ENCODE data around the gene DPM3. TPM values are rescaled to one million over a fixed set of nuclear protein-coding genes. Genes with fewer than 3 reads are reported as not detected.
"Not testable (repeated sequence)": the region's sequence is repeated elsewhere in the genome, so short reads cannot be mapped to it uniquely, and the experiment has no call there.

The DPM3 gene
- polyA plus RNA-seq, 3 donors from 2014 or later: 103 to 274 (median 126) TPM

DNA sequence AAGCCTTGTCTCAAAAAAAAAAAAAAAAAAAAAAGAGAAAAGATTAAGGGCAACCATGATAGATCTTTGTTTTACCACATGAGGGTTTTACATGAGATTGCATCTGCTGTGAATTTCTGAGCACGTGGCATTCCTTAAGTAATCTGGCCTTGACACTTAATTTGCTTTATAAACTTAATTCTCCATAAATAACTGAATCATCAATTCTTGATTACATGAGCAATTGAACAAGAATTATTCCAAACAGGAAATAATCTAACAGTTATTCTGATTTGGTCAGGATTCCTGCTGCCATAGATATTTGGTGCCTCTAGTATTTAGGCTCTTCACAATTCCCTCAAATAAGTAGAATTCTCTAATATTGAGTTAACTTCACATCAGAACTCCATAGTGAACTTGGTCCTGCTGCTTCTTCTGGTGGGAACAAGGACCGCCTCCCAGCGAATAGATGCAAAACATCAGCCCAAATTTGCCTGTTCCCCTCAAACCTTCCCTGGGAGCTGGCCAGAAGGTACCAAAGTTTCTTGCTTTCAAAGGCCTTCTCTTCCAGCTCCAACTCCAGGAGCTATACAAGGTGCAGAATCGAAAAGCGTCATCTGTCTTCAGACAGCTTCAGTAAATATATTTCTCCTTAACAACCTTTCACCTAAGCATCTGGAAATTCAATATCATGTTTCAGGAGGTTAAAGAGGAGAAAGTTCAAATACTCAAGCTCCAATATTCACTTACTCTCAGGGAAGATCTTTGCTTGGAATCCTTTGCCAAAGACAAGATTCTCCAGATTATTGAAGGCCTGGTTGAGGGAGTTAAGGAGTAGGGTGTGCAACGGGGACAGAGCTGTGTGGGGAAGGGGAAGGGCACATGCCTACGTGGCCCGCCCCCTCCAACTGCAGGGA, 31.8 kb upstream of the DPM3 start:
- Mint-ChIP-seq H3K9me3 (no peaks in the 10 kb centered on the region), H3K4me1 (peaks cover 52 to 62% of the 10 kb centered on the region in 2 donors), H3K4me3 (peak overlapping the region; percentile 96 to 100 (median 99)), H3K27me3 (ENCODE audit: low read depth in 3 of 3) (peaks cover 5 to 24% (median 22%) of the 10 kb centered on the region in 3 donors), H3K27ac (peak overlapping the region; percentile 97 to 99 (median 98)), H3K36me3 (peaks cover 8 to 9% (median 9%) of the 10 kb centered on the region in 3 donors)
- DNase-seq: no peak

DNA sequence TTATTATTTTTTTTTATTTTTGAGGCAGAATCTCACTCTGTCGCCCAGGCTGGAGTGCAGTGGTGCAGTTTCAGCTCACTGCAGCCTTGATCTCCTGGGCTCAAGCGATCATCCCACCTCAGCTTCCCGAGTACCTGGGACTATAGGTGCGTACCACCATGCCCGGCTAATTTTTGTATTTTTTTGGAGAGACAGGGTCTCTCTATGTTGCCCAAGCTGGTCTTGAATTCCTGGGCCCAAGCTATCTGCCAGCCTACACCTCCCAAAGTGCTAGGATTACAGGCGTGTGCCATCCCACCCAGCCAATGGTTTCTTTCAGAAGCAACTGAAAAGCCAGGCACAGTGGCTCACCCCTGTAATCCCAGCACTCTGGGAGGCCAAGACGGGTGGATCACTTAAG, 30.5 kb upstream of the DPM3 start:
- peak overlapping the region in 2 of 5 donors; percentile 17 to 99 for H3K4me3 Mint-ChIP-seq
- H3K4me1 Mint-ChIP-seq: peaks cover 45 to 56% of the 10 kb centered on the region in 2 donors
- peaks cover 8 to 9% (median 9%) of the 10 kb centered on the region in 3 donors for H3K36me3 Mint-ChIP-seq
- no peak overlapping the region for H3K27ac Mint-ChIP-seq
- H3K27me3 Mint-ChIP-seq (ENCODE audit: low read depth in 3 of 3): peaks cover 8 to 24% (median 22%) of the 10 kb centered on the region in 3 donors
- no peaks in the 10 kb centered on the region for H3K9me3 Mint-ChIP-seq
- no peak for DNase-seq

DNA sequence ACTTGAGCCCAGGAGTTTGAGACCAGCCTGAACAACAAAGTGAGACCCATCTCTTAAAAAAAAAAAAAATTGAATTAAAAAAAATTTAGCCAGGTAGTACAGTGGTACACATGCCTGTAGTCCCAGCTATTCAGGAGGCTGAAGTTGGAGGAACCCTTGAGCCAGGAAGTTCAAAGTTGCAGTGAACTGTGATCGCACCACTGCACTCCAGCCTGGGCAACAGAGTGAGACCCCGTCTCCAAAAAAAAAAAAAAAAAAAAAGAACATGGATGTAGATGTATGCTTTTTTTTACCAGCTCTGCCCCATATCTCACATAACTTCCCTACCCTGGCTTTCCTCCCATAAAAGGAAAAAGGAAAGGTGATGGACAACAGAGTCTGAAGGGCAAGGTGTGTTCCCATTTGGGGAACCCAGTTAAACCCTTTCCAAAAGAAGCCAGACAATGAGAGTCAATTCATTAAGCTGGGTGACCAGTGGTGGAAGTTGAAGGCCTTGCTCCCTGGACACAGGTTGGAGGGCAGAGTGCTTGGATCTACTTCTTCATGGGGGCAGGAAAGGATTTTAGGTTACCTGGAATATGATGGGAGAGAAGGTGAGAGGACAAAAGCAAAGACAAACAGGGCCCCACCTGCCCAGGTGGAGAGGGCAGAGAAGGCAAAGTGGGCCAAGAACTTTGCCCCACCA, 29.9 kb upstream of the DPM3 start:
- no peak for DNase-seq
- Mint-ChIP-seq H3K36me3 (peaks cover 8 to 9% (median 9%) of the 10 kb centered on the region in 3 donors), H3K9me3 (no peaks in the 10 kb centered on the region), H3K4me1 (peaks cover 43 to 56% of the 10 kb centered on the region in 2 donors), H3K27me3 (ENCODE audit: low read depth in 3 of 3) (peaks cover 8 to 24% (median 22%) of the 10 kb centered on the region in 3 donors), H3K27ac (peak overlapping the region in 1 of 6 donors; percentile 69), H3K4me3 (peak overlapping the region in 3 of 5 donors; percentile 9 to 33 (median 14))

DNA sequence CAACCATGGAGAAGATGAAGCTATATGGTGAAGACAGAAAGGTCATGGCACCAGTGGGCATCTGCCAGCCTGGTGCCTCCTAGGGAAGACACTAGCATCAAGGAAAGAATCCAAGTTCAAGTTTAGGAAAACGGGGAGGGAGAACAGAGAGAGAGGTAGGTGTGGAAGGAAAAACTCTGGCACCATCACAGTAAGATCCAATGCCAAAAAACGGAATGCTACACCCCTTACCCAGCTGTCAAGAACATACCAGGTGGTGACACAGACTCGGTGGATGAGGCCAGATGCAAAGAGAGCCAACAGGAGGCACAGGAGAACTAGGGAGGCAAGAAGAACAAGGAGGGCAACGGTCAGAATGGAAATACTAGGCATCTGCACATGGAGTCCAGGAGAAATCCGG, 29.2 kb upstream of the DPM3 start:
- peak overlapping the region in 1 of 5 donors; percentile 3 for H3K4me3 Mint-ChIP-seq
- no peak for DNase-seq

DNA sequence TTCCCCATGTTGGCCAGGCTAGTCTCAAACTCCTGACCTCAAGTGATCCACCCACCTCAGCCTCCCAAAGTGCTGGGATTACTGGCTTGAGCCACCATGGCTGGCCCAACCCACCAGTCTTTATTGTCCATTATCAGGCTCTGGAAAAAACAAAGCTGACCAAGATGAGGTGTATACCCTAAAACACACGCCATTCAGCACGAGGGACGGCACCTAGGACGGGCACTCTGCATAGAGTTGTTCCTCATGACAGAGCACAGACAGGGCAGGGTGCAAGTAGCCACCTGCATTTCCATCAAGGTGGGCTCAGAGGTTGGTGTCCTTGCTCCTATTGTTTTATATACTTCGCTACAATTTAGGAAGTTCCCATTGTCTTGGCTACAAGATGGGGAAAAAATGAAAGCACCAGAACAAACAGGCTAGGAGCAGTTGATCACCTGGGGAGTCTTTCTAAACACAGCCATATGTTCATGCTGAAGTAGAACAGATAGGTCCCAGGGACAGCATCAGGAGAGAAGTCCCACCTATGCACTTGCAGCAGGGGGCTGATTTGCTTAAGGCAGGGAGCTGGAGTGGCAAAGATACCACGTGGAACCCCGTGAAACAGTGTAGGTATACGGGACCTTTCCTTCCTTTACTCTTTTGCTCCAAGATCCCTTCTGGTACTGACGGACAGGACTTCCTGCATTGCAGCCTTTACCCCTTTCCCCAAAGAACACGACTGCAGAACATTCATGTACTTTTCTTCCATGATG, 28.3 kb upstream of the DPM3 start:
- H3K4me3 Mint-ChIP-seq: no peak overlapping the region
- H3K36me3 Mint-ChIP-seq: peaks cover 8 to 9% (median 9%) of the 10 kb centered on the region in 3 donors
- DNase-seq: no peak
- peaks cover 8 to 20% (median 16%) of the 10 kb centered on the region in 3 donors for H3K27me3 Mint-ChIP-seq (ENCODE audit: low read depth in 3 of 3)
- peak overlapping the region in 1 of 6 donors; percentile 18 for H3K27ac Mint-ChIP-seq
- H3K4me1 Mint-ChIP-seq: peaks cover 33 to 44% of the 10 kb centered on the region in 2 donors
- H3K9me3 Mint-ChIP-seq: no peaks in the 10 kb centered on the region

More for the DNA sequence above, 29.2 kb upstream of the DPM3 start:
- peak overlapping the region in 1 of 6 donors; percentile 11 for H3K27ac Mint-ChIP-seq
- H3K27me3 Mint-ChIP-seq (ENCODE audit: low read depth in 3 of 3): peaks cover 8 to 24% (median 18%) of the 10 kb centered on the region in 3 donors
- H3K9me3 Mint-ChIP-seq: no peaks in the 10 kb centered on the region
- peaks cover 39 to 50% of the 10 kb centered on the region in 2 donors for H3K4me1 Mint-ChIP-seq
- H3K36me3 Mint-ChIP-seq: peaks cover 8 to 9% (median 9%) of the 10 kb centered on the region in 3 donors

DNA sequence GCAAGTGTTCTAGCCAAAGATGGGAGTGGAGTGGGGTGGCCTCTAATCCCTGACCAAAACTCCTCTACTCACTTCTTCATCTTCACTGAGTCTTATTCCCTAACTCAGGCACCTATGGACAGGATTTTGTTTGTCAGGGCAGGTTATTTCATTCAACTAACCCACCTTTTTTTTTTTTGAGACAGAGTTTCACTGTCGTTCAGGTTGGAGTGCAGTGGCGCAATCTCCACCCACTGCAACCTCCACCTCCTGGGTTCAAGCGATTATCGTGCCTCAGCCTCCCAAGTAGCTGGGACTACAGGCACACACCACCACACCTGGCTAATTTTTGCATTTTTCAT, 27.7 kb upstream of the DPM3 start:
- not testable (repeated sequence) for DNase-seq, H3K36me3 Mint-ChIP-seq, H3K9me3 Mint-ChIP-seq
- H3K4me3 Mint-ChIP-seq: peak overlapping the region in 1 of 5 donors; percentile 58
- peaks cover 5 to 16% (median 12%) of the 10 kb centered on the region in 3 donors for H3K27me3 Mint-ChIP-seq (ENCODE audit: low read depth in 3 of 3)
- peak overlapping the region in 1 of 6 donors; percentile 14 for H3K27ac Mint-ChIP-seq
- H3K4me1 Mint-ChIP-seq: peaks cover 27 to 39% of the 10 kb centered on the region in 2 donors

DNA sequence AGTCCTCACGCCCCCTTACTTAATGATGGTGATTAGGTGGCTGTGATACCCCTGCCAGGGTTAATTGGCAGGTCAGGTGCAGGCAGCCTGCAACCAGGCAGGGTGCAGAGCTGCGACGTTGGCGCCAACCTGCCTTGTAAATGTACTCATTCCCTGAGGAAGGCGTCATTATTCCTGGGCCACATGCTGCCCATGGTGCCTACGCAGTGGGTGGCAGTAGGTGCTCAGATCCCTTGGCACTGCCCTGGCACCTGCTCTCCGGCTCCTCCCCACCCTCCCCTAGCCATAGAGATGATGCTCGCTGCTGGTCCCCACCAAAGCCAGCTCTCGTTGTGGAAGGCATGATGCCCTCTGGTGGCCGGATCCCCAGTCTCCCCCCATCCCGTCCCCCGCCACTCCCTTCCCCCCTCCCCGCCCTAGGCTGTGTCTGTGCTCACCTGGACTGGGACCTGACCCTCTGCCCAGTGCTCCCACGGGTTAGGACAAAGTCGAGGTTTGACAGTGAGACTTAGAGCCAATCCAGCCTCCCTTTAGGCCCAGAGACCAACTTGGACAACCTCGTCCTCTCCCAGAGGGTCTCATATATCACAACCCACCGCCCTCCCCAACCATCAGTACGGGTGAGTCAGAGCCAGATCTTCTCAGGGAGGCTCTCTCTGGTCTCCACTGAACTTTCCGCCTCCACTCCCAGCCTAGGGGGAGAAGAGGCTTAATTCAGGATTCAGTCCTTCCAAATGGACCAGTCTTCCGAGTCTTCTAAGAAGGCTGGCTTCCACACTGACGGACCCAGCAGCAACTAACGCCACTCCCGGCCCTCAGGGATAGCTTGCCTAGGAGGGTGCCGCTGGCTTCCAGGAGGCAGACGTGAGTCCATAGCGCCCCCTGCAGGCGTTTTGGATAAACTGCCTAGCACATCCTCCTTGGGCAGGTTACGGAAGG, 27.1 kb upstream of the DPM3 start:
- Mint-ChIP-seq H3K27ac (peak overlapping the region in 2 of 6 donors; percentile 14 to 26), H3K4me1 (peaks cover 22 to 33% of the 10 kb centered on the region in 2 donors)
- peak; percentile 74 to 81 (median 78) for DNase-seq

DNA sequence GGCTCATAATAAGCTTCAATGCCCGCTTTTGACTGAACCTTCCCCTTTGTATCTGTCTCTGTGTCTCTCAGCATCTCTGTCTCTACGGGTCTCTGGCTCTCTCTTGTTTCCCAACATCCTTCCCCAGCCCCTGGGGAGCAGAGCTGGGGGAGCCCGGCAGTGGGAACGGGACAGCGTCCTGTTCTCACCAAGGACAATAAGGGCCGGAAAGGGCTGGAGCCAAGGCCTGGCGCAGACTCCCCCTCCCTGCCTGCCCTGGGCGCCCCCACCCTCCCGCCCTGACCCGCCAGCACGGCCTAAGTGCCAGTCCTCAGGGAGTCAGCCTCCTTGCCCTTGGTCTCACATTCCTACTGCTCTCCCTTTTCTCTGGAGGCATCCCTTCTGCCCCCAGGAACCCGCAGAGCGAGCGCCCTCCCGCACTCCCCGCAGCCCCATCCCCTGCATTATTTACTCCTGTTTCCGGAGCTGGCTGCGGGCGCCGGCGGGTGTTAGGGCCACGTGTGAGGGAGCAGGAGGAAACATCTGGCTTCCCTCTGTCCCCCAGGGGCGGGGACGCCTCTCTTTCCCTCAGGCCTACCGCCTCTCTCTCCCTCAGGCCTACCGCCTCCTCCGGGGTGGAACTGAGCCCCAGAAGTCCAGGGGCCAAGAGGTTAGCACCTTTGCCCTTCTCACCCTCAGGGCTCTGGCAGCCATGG, 26.3 kb upstream of the DPM3 start:
- no peak for DNase-seq
- Mint-ChIP-seq H3K4me1 (peaks cover 15 to 25% of the 10 kb centered on the region in 2 donors), H3K27ac (no peak overlapping the region), H3K4me3 (peak overlapping the region in 2 of 5 donors; percentile 58 to 59), H3K9me3 (no peaks in the 10 kb centered on the region), H3K36me3 (peaks cover 8 to 9% (median 9%) of the 10 kb centered on the region in 3 donors), H3K27me3 (ENCODE audit: low read depth in 3 of 3) (peaks cover 3 to 9% (median 5%) of the 10 kb centered on the region in 3 donors)

More for the DNA sequence above, 27.1 kb upstream of the DPM3 start:
- Mint-ChIP-seq H3K4me3 (peak overlapping the region; percentile 35 to 72 (median 57)), H3K36me3 (peaks cover 8 to 9% (median 9%) of the 10 kb centered on the region in 3 donors), H3K9me3 (no peaks in the 10 kb centered on the region), H3K27me3 (ENCODE audit: low read depth in 3 of 3) (peaks cover 3 to 11% (median 6%) of the 10 kb centered on the region in 3 donors)

DNA sequence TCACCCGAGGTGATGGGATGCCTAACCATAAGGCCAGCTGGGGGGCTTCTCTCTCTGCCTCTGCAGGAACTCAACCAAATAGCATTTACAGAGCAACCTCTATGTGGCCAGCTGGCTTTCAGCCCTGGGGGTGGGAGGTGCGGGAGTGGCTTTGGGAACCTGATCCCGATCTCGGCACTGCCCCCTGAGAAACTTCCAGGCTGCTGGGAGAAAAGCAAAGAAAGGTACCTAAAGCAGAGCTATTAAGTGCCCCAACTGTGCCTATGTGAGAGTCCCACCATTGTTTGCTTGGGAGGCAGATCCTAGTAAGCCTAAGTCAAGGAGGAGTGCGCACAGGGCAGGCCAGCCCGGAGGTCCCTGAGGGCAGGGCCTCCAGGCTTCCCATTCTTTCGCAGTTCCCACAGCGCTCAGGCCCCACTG, 25.7 kb upstream of the DPM3 start:
- H3K36me3 Mint-ChIP-seq: peaks cover 8 to 9% (median 9%) of the 10 kb centered on the region in 3 donors
- peaks cover 3 to 9% (median 5%) of the 10 kb centered on the region in 3 donors for H3K27me3 Mint-ChIP-seq (ENCODE audit: low read depth in 3 of 3)
- peaks cover 14 to 20% of the 10 kb centered on the region in 2 donors for H3K4me1 Mint-ChIP-seq
- H3K4me3 Mint-ChIP-seq: no peak overlapping the region
- H3K27ac Mint-ChIP-seq: no peak overlapping the region
- DNase-seq: no peak
- H3K9me3 Mint-ChIP-seq: no peaks in the 10 kb centered on the region

DNA sequence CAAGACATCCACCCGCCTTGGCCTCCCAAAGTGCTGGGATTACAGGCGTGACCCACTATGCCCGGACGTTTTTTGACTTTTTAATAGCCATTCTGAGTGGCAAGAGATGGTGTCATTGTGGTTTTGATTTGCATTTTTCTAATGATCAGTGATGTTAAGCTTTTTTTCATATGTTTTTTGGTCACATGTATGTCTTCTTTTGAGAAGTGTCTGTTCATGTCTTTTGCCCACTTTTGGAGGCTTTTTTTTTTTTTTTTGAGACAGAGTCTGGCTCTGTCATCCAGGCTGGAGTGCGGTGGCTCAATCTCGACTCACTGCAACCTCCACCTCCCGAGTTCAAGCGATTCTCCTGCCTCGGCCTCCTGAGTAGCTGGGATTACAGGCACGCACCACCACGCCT, 24.3 kb upstream of the DPM3 start:
- H3K36me3 Mint-ChIP-seq; DNase-seq; H3K9me3 Mint-ChIP-seq; H3K27ac Mint-ChIP-seq; H3K4me3 Mint-ChIP-seq; H3K27me3 Mint-ChIP-seq (ENCODE audit: low read depth in 3 of 3): not testable (repeated sequence)
- H3K4me1 Mint-ChIP-seq: peaks cover 11 to 19% of the 10 kb centered on the region in 2 donors

DNA sequence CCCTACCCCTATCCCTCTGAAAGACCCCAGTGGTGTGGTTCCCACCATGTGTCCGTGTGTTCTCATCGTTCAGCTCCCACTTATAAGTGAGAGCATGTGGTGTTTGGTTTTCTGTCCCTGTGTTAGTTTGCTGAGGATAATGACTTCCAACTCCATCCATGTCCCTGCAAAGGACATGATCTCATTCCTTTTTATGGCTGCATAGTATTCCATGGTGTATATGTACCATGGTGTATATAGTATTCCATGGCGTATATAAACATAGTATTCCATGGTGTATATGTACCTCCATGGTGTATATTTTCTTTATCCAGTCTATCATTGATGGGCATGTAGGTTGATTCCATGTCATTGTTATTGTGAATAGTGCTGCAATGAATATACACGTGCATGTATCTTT, 23.5 kb upstream of the DPM3 start:
- peaks cover 11 to 12% of the 10 kb centered on the region in 2 donors for H3K4me1 Mint-ChIP-seq
- not testable (repeated sequence) for H3K9me3 Mint-ChIP-seq; H3K27me3 Mint-ChIP-seq (ENCODE audit: low read depth in 3 of 3); H3K36me3 Mint-ChIP-seq; H3K4me3 Mint-ChIP-seq; DNase-seq; H3K27ac Mint-ChIP-seq

DNA sequence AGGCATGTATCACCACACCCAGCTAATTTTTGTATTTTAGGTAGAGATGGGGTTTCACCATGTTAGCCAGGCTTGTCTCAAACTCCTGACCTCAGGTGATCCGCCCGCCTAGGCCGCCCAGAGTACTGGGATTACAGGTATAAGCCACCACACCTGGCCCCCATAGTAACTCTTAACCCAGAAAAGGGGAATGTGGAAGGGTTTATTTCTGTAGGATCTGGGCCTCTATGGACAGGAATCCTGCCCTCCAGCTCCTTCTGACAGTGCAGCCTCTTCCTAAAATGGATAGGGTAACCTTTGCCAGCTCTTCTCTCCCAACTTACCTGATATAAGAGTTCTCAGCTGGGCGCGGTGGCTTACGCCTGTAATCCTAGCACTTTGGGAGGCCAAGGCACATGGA, 22.3 kb upstream of the DPM3 start:
- not testable (repeated sequence) for H3K4me3 Mint-ChIP-seq; H3K27me3 Mint-ChIP-seq (ENCODE audit: low read depth in 3 of 3); H3K4me1 Mint-ChIP-seq; DNase-seq; H3K9me3 Mint-ChIP-seq; H3K27ac Mint-ChIP-seq; H3K36me3 Mint-ChIP-seq

Data from immature natural killer cell (primary cell).